PFSK-1 (cell line): ENCODE measurements around the gene C9orf50.

Experiments
- FOXP2 ChIP-seq: optimal IDR thresholded peaks from 2 replicates; pipeline ENCODE3; 2011; ENCODE audit warnings: borderline replicate concordance, control low read depth, inconsistent platforms; ENCODE audit not compliant: insufficient read depth; ENCODE audit errors: extremely low read length, extremely low read depth
- POLR2AphosphoS5 ChIP-seq: IDR thresholded peaks from 2 replicates; pipeline ENCODE4 v1.6.1; 2012; ENCODE audit warnings: low read depth, mild to moderate bottlenecking, control low read depth, low read length, moderate library complexity
- REST ChIP-seq, 2 experiments: IDR thresholded peaks; 2 replicates each; pipeline versions ENCODE4 v1.6.1 to v1.8.0; 2011 to 2012; ENCODE audit warnings: low read depth in 2 of 2, low read length in 2 of 2, control low read depth in 1 of 2, inconsistent platforms in 1 of 2, mild to moderate bottlenecking in 1 of 2, moderate library complexity in 1 of 2; ENCODE audit not compliant: insufficient read depth in 1 of 2
- SIN3A ChIP-seq: IDR thresholded peaks from 2 replicates; pipeline ENCODE4 v1.6.1; 2012; ENCODE audit warnings: mild to moderate bottlenecking, low read length, moderate library complexity, borderline replicate concordance; ENCODE audit not compliant: insufficient read depth
- TAF1 ChIP-seq: IDR thresholded peaks from 2 replicates; pipeline ENCODE4 v1.6.1; 2012; ENCODE audit warnings: low read length, control low read depth, borderline replicate concordance; ENCODE audit not compliant: insufficient read depth

C9orf50 gene

GRCh38 chr9:129628709-129629108 lies 7.8 kb upstream of the C9orf50 start:
- TF ChIP-seq POLR2AphosphoS5, result no peak
- TF ChIP-seq FOXP2, result no peak
- no peak for TF ChIP-seq SIN3A
- TF ChIP-seq TAF1, result no peak
- TF ChIP-seq REST (IDR thresholded peaks at IDR 0.05; ENCODE audit: insufficient read depth in 1 of 2, low read depth in 2 of 2, low read length in 2 of 2), result no peak

- TF ChIP-seq POLR2AphosphoS5, result no peak
- peak; percentile 88; the same call in 1 of the 2 replicates for TF ChIP-seq SIN3A
- no peak for TF ChIP-seq REST (IDR thresholded peaks at IDR 0.05; ENCODE audit: insufficient read depth in 1 of 2, low read depth in 2 of 2, low read length in 2 of 2)
Measured at GRCh38 chr9:129627556-129628440, 6.9 kb upstream of the C9orf50 start.

- no peak for TF ChIP-seq SIN3A
- peak; percentile 64; the same call in 1 of the 2 replicates for TF ChIP-seq TAF1
- peak; percentile 58; the same call in 1 of the 2 replicates for TF ChIP-seq POLR2AphosphoS5
Measured at GRCh38 chr9:129626625-129627284, 5.9 kb upstream of the C9orf50 start.

GRCh38 chr9:129626079-129626624 lies 5.3 kb upstream of the C9orf50 start, which contains the start of gene NTMT1:
TSS of gene NTMT1 (plus strand) at chr9:129626163. CDS start at chr9:129632704, 6,541 bp downstream.
- peak; percentile 93; the same call in 1 of the 2 replicates for TF ChIP-seq TAF1
- no peak for TF ChIP-seq FOXP2
- TF ChIP-seq SIN3A, result no peak; the same call in 1 of the 2 replicates
- peak in 1 of 2 experiments; percentile 52; a peak in 1 of 4 replicates for TF ChIP-seq REST (IDR thresholded peaks at IDR 0.05; ENCODE audit: insufficient read depth in 1 of 2, low read depth in 2 of 2, low read length in 2 of 2)
- TF ChIP-seq POLR2AphosphoS5, result peak; percentile 89

GRCh38 chr9:129624947-129625346 lies 4.0 kb upstream of the C9orf50 start:
- TF ChIP-seq TAF1 (no peak), REST (IDR thresholded peaks at IDR 0.05; ENCODE audit: insufficient read depth in 1 of 2, low read depth in 2 of 2, low read length in 2 of 2) (no peak), POLR2AphosphoS5 (no peak), FOXP2 (no peak), SIN3A (no peak)
